ENCODE data around the gene MDM2. TPM values are rescaled to one million over a fixed set of nuclear protein-coding genes. Genes with fewer than 3 reads are reported as not detected.
A peak's percentile ranks its signal among the peaks of the same experiment; 100 is the strongest.
"Not testable (repeated sequence)": the region's sequence is repeated elsewhere in the genome, so short reads cannot be mapped to it uniquely, and the experiment has no call there.

The MDM2 gene
- polyA plus RNA-seq, 1 of the 3 experiments (the other 2 are of a cell fraction), result 21.5 TPM

DNA sequence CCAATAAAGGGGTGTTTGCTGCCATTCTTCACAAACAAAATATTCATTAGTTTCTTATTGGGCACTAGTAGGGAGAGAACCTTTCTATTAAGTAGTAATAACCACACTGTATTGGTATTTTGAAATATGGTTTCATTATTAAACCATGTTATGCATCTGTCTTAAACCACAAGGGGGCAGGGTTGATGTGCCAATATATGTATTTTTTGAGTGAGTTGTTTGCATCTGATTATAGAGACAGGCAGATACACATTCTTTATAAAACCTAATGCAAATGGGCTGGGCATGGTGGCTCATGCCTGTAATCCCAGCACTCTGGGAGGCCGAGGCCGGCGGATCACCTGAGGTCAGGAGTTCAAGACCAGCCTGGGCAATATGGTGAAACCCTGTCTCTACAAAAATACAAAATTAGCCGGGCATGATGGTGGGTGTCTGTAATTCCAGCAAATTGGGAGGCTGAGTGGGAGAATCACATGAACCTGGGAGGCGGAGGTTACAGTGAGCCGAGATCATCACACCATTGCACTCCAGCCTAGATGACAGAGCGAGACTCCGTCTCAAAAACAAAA, 56.0 kb downstream of the MDM2 start:
- 68% methylated on average over 8 of the region's 8 CpGs for WGBS (ENCODE audit: low lambda C conversion rate)
- H3K27ac ChIP-seq (ENCODE audit: low read depth in 2 of 2, low read length in 1 of 2); H3K4me1 ChIP-seq (ENCODE audit: control insufficient read depth in 1 of 2, insufficient read depth in 2 of 2, low read depth in 1 of 2, low read length in 1 of 2); H3K4me3 ChIP-seq (ENCODE audit: low read depth in 2 of 2, low read length in 1 of 2); H3K9me3 ChIP-seq; H3K9me2 ChIP-seq; H3K9ac ChIP-seq; H3F3A ChIP-seq (replicated peaks; ENCODE audit: insufficient read depth); H3K4me2 ChIP-seq; H3K27me3 ChIP-seq (ENCODE audit: insufficient read depth); H3K79me2 ChIP-seq (ENCODE audit: insufficient read depth); H3K36me3 ChIP-seq (replicated peaks in 1 of 2; ENCODE audit: control insufficient read depth in 1 of 2, insufficient read depth in 2 of 2, low read length in 1 of 2); H4K20me1 ChIP-seq (ENCODE audit: insufficient read depth); POLR2A ChIA-PET: not testable (repeated sequence)
- peak; percentile 71 for TF ChIP-seq RAD21 (IDR thresholded peaks at IDR 0.05; ENCODE audit: low read length)
- TF ChIP-seq, protein P1, sequence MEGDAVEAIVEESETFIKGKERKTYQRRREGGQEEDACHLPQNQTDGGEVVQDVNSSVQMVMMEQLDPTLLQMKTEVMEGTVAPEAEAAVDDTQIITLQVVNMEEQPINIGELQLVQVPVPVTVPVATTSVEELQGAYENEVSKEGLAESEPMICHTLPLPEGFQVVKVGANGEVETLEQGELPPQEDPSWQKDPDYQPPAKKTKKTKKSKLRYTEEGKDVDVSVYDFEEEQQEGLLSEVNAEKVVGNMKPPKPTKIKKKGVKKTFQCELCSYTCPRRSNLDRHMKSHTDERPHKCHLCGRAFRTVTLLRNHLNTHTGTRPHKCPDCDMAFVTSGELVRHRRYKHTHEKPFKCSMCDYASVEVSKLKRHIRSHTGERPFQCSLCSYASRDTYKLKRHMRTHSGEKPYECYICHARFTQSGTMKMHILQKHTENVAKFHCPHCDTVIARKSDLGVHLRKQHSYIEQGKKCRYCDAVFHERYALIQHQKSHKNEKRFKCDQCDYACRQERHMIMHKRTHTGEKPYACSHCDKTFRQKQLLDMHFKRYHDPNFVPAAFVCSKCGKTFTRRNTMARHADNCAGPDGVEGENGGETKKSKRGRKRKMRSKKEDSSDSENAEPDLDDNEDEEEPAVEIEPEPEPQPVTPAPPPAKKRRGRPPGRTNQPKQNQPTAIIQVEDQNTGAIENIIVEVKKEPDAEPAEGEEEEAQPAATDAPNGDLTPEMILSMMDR (IDR thresholded peaks at IDR 0.05), result peak; percentile 82
- TF ChIP-seq SMC3 (IDR thresholded peaks at IDR 0.05; ENCODE audit: low read depth, low read length), result peak; percentile 58
- peak; percentile 37 for DNase-seq
- CTCF ChIA-PET, result interaction anchor here (1.7 kb wide), 1 partner anchor 205 kb away, joined by 8 read pairs; no protein-coding TSS in a partner anchor
- peak overlapping the region; percentile 24 for H2AFZ ChIP-seq (ENCODE audit: low read depth)

DNA sequence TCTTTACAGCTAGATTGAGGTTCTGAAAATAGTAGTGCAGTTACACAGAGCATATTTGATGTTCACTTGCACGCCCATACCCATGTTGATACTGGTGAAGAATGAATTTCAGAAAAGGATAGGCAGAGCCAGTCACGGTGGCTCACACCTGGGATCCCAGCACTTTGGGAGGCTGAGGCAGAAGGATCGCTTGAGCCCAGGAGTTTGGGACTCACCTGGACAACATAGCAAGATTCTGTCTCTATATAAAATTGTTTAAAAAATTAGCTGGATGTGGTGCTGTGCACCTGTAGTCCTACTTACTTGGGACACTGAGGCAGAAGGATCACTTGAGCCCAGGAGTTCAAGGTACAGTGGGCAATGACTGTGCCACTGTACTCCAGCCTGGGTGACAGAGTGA, 56.6 kb downstream of the MDM2 start:
- Histone ChIP-seq H3K27ac (ENCODE audit: low read depth in 2 of 2, low read length in 1 of 2) (no peak overlapping the region), H3K4me1 (ENCODE audit: control insufficient read depth in 1 of 2, insufficient read depth in 2 of 2, low read depth in 1 of 2, low read length in 1 of 2) (no peaks in the 10 kb centered on the region; a peak in 1 of 4 replicates), H3K9me2 (no peaks in the 10 kb centered on the region), H3F3A (replicated peaks; ENCODE audit: insufficient read depth) (no peaks in the 10 kb centered on the region), H3K4me2 (no peak overlapping the region), H3K79me2 (ENCODE audit: insufficient read depth) (no peaks in the 10 kb centered on the region), H2AFZ (ENCODE audit: low read depth) (no peak overlapping the region), H4K20me1 (ENCODE audit: insufficient read depth) (no peaks in the 10 kb centered on the region), H3K4me3 (ENCODE audit: low read depth in 2 of 2, low read length in 1 of 2) (no peak overlapping the region), H3K9ac (no peak overlapping the region), H3K9me3 (no peaks in the 10 kb centered on the region), H3K36me3 (replicated peaks in 1 of 2; ENCODE audit: control insufficient read depth in 1 of 2, insufficient read depth in 2 of 2, low read length in 1 of 2) (no peaks in the 10 kb centered on the region), H3K27me3 (ENCODE audit: insufficient read depth) (no peaks in the 10 kb centered on the region)
- POLR2A ChIA-PET, result no interaction called here
- WGBS (ENCODE audit: low lambda C conversion rate), result 82% methylated on average over 3 of the region's 3 CpGs
- DNase-seq, result no peak
- CTCF ChIA-PET, result interaction anchor here (1.7 kb wide), 1 partner anchor 205 kb away, joined by 8 read pairs; no protein-coding TSS in a partner anchor
- TF ChIP-seq, protein P2, sequence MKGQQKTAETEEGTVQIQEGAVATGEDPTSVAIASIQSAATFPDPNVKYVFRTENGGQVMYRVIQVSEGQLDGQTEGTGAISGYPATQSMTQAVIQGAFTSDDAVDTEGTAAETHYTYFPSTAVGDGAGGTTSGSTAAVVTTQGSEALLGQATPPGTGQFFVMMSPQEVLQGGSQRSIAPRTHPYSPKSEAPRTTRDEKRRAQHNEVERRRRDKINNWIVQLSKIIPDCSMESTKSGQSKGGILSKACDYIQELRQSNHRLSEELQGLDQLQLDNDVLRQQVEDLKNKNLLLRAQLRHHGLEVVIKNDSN (IDR thresholded peaks at IDR 0.05; ENCODE audit: borderline replicate concordance, low read depth), result no peak
- TF ChIP-seq YY1 (IDR thresholded peaks at IDR 0.05; ENCODE audit: low read depth) (no peak), POLR2AphosphoS5 (IDR thresholded peaks at IDR 0.05; ENCODE audit: low read depth, low read length) (no peak), EP300 (IDR thresholded peaks at IDR 0.05; ENCODE audit: borderline replicate concordance in 1 of 2, low read depth in 1 of 2, low read length in 1 of 2) (no peak), JUND (IDR thresholded peaks at IDR 0.05) (no peak)
- TF ChIP-seq, protein P3, sequence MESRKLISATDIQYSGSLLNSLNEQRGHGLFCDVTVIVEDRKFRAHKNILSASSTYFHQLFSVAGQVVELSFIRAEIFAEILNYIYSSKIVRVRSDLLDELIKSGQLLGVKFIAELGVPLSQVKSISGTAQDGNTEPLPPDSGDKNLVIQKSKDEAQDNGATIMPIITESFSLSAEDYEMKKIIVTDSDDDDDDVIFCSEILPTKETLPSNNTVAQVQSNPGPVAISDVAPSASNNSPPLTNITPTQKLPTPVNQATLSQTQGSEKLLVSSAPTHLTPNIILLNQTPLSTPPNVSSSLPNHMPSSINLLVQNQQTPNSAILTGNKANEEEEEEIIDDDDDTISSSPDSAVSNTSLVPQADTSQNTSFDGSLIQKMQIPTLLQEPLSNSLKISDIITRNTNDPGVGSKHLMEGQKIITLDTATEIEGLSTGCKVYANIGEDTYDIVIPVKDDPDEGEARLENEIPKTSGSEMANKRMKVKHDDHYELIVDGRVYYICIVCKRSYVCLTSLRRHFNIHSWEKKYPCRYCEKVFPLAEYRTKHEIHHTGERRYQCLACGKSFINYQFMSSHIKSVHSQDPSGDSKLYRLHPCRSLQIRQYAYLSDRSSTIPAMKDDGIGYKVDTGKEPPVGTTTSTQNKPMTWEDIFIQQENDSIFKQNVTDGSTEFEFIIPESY (IDR thresholded peaks at IDR 0.05; ENCODE audit: borderline replicate concordance, low read depth), result no peak

Data from SK-N-SH (cell line).